ENCODE results near the gene HRC. TPM values are rescaled to one million over a fixed set of nuclear protein-coding genes. Genes with fewer than 3 reads are reported as not detected.

HRC gene
- not detected in 2 replicates for total RNA-seq

GRCh38 chr19:49155005-49155819 is at the start of gene HRC:
TSS of gene HRC (minus strand) at chr19:49155396. CDS start at chr19:49155237, 159 bp downstream.
- peaks cover 8% of the 10 kb centered on the region for H3K4me1 Mint-ChIP-seq (ENCODE audit: low read depth)
- H3K4me3 Mint-ChIP-seq (ENCODE audit: low read depth) = no peak within 1 kb of the TSS
- intact Hi-C loops (cut with micrococcal nuclease) = no loop called here
- H3K36me3 Mint-ChIP-seq (ENCODE audit: low read depth) = no peaks in the 10 kb centered on the region
- peaks cover 66% of the 10 kb centered on the region for H3K27me3 Mint-ChIP-seq (ENCODE audit: low read depth)
- no peaks in the 10 kb centered on the region for H3K9me3 Mint-ChIP-seq
- H3K27ac Mint-ChIP-seq = no peak within 1 kb of the TSS
- no peak for DNase-seq (ENCODE audit: low spot score)

- intact Hi-C loops (cut with micrococcal nuclease) = no loop called here
- H3K4me1 Mint-ChIP-seq (ENCODE audit: low read depth) = peaks cover 6% of the 10 kb centered on the region
- no peaks in the 10 kb centered on the region for H3K27me3 Mint-ChIP-seq (ENCODE audit: low read depth)
- DNase-seq (ENCODE audit: low spot score) = no peak
- H3K4me3 Mint-ChIP-seq (ENCODE audit: low read depth) = no peak overlapping the region
- no peaks in the 10 kb centered on the region for H3K36me3 Mint-ChIP-seq (ENCODE audit: low read depth)
- no peaks in the 10 kb centered on the region for H3K9me3 Mint-ChIP-seq
- H3K27ac Mint-ChIP-seq = no peak overlapping the region
These were observed 45.8 kb upstream of the HRC start for GRCh38 chr19:49201042-49201441.

- no peaks in the 10 kb centered on the region for H3K27me3 Mint-ChIP-seq (ENCODE audit: low read depth)
- no peak overlapping the region for H3K4me3 Mint-ChIP-seq (ENCODE audit: low read depth)
- intact Hi-C loops (cut with micrococcal nuclease) = no loop called here
- H3K9me3 Mint-ChIP-seq = no peaks in the 10 kb centered on the region
- peaks cover 6% of the 10 kb centered on the region for H3K4me1 Mint-ChIP-seq (ENCODE audit: low read depth)
- DNase-seq (ENCODE audit: low spot score) = no peak
- H3K36me3 Mint-ChIP-seq (ENCODE audit: low read depth) = no peaks in the 10 kb centered on the region
- H3K27ac Mint-ChIP-seq = no peak overlapping the region
These were observed 45.2 kb upstream of the HRC start for GRCh38 chr19:49200238-49200862.

- H3K27me3 Mint-ChIP-seq (ENCODE audit: low read depth) = peaks cover 2% of the 10 kb centered on the region
- peaks cover 6% of the 10 kb centered on the region for H3K4me1 Mint-ChIP-seq (ENCODE audit: low read depth)
- no peak for DNase-seq (ENCODE audit: low spot score)
- no peaks in the 10 kb centered on the region for H3K9me3 Mint-ChIP-seq
- no peak overlapping the region for H3K27ac Mint-ChIP-seq
- intact Hi-C loops (cut with micrococcal nuclease) = loop anchor here (5.0 kb wide), 1 partner anchor 99 kb away; no protein-coding TSS in a partner anchor
- H3K4me3 Mint-ChIP-seq (ENCODE audit: low read depth) = no peak overlapping the region
- no peaks in the 10 kb centered on the region for H3K36me3 Mint-ChIP-seq (ENCODE audit: low read depth)
These were observed 41.5 kb upstream of the HRC start for GRCh38 chr19:49196527-49197240.

- peaks cover 2% of the 10 kb centered on the region for H3K27me3 Mint-ChIP-seq (ENCODE audit: low read depth)
- intact Hi-C loops (cut with micrococcal nuclease) = no loop called here
- H3K9me3 Mint-ChIP-seq = no peaks in the 10 kb centered on the region
- no peak overlapping the region for H3K27ac Mint-ChIP-seq
- DNase-seq (ENCODE audit: low spot score) = no peak
- no peaks in the 10 kb centered on the region for H3K36me3 Mint-ChIP-seq (ENCODE audit: low read depth)
- H3K4me1 Mint-ChIP-seq (ENCODE audit: low read depth) = peaks cover 7% of the 10 kb centered on the region
- H3K4me3 Mint-ChIP-seq (ENCODE audit: low read depth) = no peak overlapping the region
These were observed 39.2 kb upstream of the HRC start for GRCh38 chr19:49194408-49194807.

GRCh38 chr19:49193822-49194394 is 38.7 kb upstream of the HRC start:
- DNase-seq (ENCODE audit: low spot score) = no peak
- peaks cover 2% of the 10 kb centered on the region for H3K27me3 Mint-ChIP-seq (ENCODE audit: low read depth)
- no peaks in the 10 kb centered on the region for H3K36me3 Mint-ChIP-seq (ENCODE audit: low read depth)
- H3K4me1 Mint-ChIP-seq (ENCODE audit: low read depth) = peaks cover 6% of the 10 kb centered on the region
- no peaks in the 10 kb centered on the region for H3K9me3 Mint-ChIP-seq
- no peak overlapping the region for H3K27ac Mint-ChIP-seq
- H3K4me3 Mint-ChIP-seq (ENCODE audit: low read depth) = no peak overlapping the region
- intact Hi-C loops (cut with micrococcal nuclease) = no loop called here

- Mint-ChIP-seq H3K27me3 (ENCODE audit: low read depth) (peaks cover 2% of the 10 kb centered on the region), H3K9me3 (no peaks in the 10 kb centered on the region), H3K36me3 (ENCODE audit: low read depth) (no peaks in the 10 kb centered on the region), H3K4me1 (ENCODE audit: low read depth) (peaks cover 6% of the 10 kb centered on the region), H3K27ac (no peak overlapping the region), H3K4me3 (ENCODE audit: low read depth) (no peak overlapping the region)
- intact Hi-C loops (cut with micrococcal nuclease) = no loop called here
- no peak for DNase-seq (ENCODE audit: low spot score)
These were observed 35.6 kb upstream of the HRC start for GRCh38 chr19:49190781-49191180.

GRCh38 chr19:49189259-49189658 is 34.1 kb upstream of the HRC start:
- Mint-ChIP-seq H3K27me3 (ENCODE audit: low read depth) (peaks cover 2% of the 10 kb centered on the region), H3K27ac (no peak overlapping the region), H3K4me3 (ENCODE audit: low read depth) (no peak overlapping the region), H3K36me3 (ENCODE audit: low read depth) (no peaks in the 10 kb centered on the region), H3K9me3 (peaks cover 5% of the 10 kb centered on the region), H3K4me1 (ENCODE audit: low read depth) (peaks cover 6% of the 10 kb centered on the region)
- intact Hi-C loops (cut with micrococcal nuclease) = no loop called here
- DNase-seq (ENCODE audit: low spot score) = no peak

- Mint-ChIP-seq H3K36me3 (ENCODE audit: low read depth) (no peaks in the 10 kb centered on the region), H3K4me1 (ENCODE audit: low read depth) (peaks cover 6% of the 10 kb centered on the region), H3K27ac (no peak overlapping the region), H3K4me3 (ENCODE audit: low read depth) (no peak overlapping the region), H3K9me3 (peaks cover 9% of the 10 kb centered on the region), H3K27me3 (ENCODE audit: low read depth) (no peaks in the 10 kb centered on the region)
- intact Hi-C loops (cut with micrococcal nuclease) = no loop called here
- DNase-seq (ENCODE audit: low spot score) = no peak
These were observed 33.5 kb upstream of the HRC start for GRCh38 chr19:49188626-49189200.

GRCh38 chr19:49186108-49186507 is 30.9 kb upstream of the HRC start:
- intact Hi-C loops (cut with micrococcal nuclease) = no loop called here
- no peak for DNase-seq (ENCODE audit: low spot score)
- H3K9me3 Mint-ChIP-seq = peaks cover 13% of the 10 kb centered on the region
- H3K27me3 Mint-ChIP-seq (ENCODE audit: low read depth) = no peaks in the 10 kb centered on the region
- no peak overlapping the region for H3K4me3 Mint-ChIP-seq (ENCODE audit: low read depth)
- no peaks in the 10 kb centered on the region for H3K36me3 Mint-ChIP-seq (ENCODE audit: low read depth)
- H3K4me1 Mint-ChIP-seq (ENCODE audit: low read depth) = peaks cover 6% of the 10 kb centered on the region
- no peak overlapping the region for H3K27ac Mint-ChIP-seq

- intact Hi-C loops (cut with micrococcal nuclease) = no loop called here
- H3K36me3 Mint-ChIP-seq (ENCODE audit: low read depth) = no peaks in the 10 kb centered on the region
These were observed 27.7 kb upstream of the HRC start for GRCh38 chr19:49182848-49183375.

More at GRCh38 chr19:49182848-49183375, 27.7 kb upstream of the HRC start:
- DNase-seq (ENCODE audit: low spot score) = no peak
- Mint-ChIP-seq H3K27ac (no peak overlapping the region), H3K9me3 (peaks cover 13% of the 10 kb centered on the region), H3K4me3 (ENCODE audit: low read depth) (no peak overlapping the region), H3K27me3 (ENCODE audit: low read depth) (no peaks in the 10 kb centered on the region), H3K4me1 (ENCODE audit: low read depth) (no peaks in the 10 kb centered on the region)

Measured in activated T-helper 2 cell treated with anti-CD3 and anti-CD28 coated beads, Interferon-gamma antibody, Interleukin-2, Interleukin-4, amounts not matched to agents 10 μg/mL and 5 μg/mL and 100 μg/mL, durations not matched to agents 14 hours and 24 hours and 36 hours (primary cell).